DMS 273 (cell line): ENCODE measurements around the gene HSF5.

Source experiments
- DNase-seq: peaks from one replicate; lab custom pipeline; 2025; ENCODE audit not compliant: unreplicated experiment; lab: John Stamatoyannopoulos, UW

The HSF5 gene

GRCh38 chr17:58371300-58371950, 116.8 kb downstream of the HSF5 start:
- peak; percentile 30 for DNase-seq

GRCh38 chr17:58370716-58371115, 117.5 kb downstream of the HSF5 start:
- DNase-seq = no peak

- DNase-seq = no peak
Observed at GRCh38 chr17:58370309-58370708, 117.9 kb downstream of the HSF5 start.
